ENCODE data around the gene CSMD2. TPM values are rescaled to one million over a fixed set of nuclear protein-coding genes. Genes with fewer than 3 reads are reported as not detected.

CSMD2 gene
- total and polyA plus RNA-seq, 2 experiments from 2014 or later = 5.3 to 16.6 TPM

DNA sequence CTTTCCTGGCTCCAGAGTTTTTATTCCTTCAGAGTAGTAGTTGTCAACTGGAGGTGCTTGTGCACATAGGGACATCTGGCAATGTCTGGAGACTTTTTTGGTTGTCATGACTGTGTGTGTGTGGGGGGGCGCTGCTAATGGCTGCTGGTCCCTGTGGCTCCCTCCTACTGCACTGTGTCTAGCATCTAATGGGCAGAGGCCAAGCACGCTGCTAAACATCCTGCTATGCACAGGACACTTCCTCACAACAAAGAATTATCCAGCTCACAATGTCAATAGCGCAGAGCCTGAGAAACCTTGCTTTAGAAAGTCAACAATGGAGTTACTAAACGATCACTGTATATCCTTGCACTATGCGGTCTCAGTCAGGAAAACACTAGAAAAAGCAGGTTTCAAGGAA lies 320.9 kb downstream of the CSMD2 start:
- no peak for DNase-seq (ENCODE audit: low spot score)
- H3K27me3 Mint-ChIP-seq (ENCODE audit: insufficient read depth, low read depth, poor library complexity) = peaks cover 2% of the 10 kb centered on the region
- H3K9me3 Mint-ChIP-seq = peaks cover 4% of the 10 kb centered on the region; the same call in 1 of the 3 replicates
- peaks cover 9% of the 10 kb centered on the region; the same call in 1 of the 2 replicates for H3K4me1 ChIP-seq (ENCODE audit: insufficient read depth)
- H3F3A ChIP-seq (replicated peaks; ENCODE audit: low read depth) = no peaks in the 10 kb centered on the region
- TF ChIP-seq EZH2 (IDR thresholded peaks at IDR 0.05; ENCODE audit: low read depth, unreplicated experiment) (no peak), NANOG (IDR thresholded peaks at IDR 0.05; ENCODE audit: borderline replicate concordance) (no peak), ZNF331 (CRISPR knock-in tag; IDR thresholded peaks at IDR 0.05; ENCODE audit: low read depth) (no peak), ZNF114 (CRISPR knock-in tag; IDR thresholded peaks at IDR 0.05) (no peak), CREB1 (CRISPR knock-in tag; IDR thresholded peaks at IDR 0.05; ENCODE audit: low read depth) (no peak), STAT1 (IDR thresholded peaks at IDR 0.05; ENCODE audit: unreplicated experiment) (no peak), EZH2phosphoT487 (IDR thresholded peaks at IDR 0.05; ENCODE audit: unreplicated experiment) (no peak), JUNB (IDR thresholded peaks at IDR 0.05; ENCODE audit: unreplicated experiment) (no peak), POLR2AphosphoS5 (IDR thresholded peaks at IDR 0.05; ENCODE audit: low read depth) (no peak)
- TF ChIP-seq, protein P1, sequence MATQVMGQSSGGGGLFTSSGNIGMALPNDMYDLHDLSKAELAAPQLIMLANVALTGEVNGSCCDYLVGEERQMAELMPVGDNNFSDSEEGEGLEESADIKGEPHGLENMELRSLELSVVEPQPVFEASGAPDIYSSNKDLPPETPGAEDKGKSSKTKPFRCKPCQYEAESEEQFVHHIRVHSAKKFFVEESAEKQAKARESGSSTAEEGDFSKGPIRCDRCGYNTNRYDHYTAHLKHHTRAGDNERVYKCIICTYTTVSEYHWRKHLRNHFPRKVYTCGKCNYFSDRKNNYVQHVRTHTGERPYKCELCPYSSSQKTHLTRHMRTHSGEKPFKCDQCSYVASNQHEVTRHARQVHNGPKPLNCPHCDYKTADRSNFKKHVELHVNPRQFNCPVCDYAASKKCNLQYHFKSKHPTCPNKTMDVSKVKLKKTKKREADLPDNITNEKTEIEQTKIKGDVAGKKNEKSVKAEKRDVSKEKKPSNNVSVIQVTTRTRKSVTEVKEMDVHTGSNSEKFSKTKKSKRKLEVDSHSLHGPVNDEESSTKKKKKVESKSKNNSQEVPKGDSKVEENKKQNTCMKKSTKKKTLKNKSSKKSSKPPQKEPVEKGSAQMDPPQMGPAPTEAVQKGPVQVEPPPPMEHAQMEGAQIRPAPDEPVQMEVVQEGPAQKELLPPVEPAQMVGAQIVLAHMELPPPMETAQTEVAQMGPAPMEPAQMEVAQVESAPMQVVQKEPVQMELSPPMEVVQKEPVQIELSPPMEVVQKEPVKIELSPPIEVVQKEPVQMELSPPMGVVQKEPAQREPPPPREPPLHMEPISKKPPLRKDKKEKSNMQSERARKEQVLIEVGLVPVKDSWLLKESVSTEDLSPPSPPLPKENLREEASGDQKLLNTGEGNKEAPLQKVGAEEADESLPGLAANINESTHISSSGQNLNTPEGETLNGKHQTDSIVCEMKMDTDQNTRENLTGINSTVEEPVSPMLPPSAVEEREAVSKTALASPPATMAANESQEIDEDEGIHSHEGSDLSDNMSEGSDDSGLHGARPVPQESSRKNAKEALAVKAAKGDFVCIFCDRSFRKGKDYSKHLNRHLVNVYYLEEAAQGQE (IDR thresholded peaks at IDR 0.05; ENCODE audit: unreplicated experiment) = no peak
- TF ChIP-seq, protein P2, sequence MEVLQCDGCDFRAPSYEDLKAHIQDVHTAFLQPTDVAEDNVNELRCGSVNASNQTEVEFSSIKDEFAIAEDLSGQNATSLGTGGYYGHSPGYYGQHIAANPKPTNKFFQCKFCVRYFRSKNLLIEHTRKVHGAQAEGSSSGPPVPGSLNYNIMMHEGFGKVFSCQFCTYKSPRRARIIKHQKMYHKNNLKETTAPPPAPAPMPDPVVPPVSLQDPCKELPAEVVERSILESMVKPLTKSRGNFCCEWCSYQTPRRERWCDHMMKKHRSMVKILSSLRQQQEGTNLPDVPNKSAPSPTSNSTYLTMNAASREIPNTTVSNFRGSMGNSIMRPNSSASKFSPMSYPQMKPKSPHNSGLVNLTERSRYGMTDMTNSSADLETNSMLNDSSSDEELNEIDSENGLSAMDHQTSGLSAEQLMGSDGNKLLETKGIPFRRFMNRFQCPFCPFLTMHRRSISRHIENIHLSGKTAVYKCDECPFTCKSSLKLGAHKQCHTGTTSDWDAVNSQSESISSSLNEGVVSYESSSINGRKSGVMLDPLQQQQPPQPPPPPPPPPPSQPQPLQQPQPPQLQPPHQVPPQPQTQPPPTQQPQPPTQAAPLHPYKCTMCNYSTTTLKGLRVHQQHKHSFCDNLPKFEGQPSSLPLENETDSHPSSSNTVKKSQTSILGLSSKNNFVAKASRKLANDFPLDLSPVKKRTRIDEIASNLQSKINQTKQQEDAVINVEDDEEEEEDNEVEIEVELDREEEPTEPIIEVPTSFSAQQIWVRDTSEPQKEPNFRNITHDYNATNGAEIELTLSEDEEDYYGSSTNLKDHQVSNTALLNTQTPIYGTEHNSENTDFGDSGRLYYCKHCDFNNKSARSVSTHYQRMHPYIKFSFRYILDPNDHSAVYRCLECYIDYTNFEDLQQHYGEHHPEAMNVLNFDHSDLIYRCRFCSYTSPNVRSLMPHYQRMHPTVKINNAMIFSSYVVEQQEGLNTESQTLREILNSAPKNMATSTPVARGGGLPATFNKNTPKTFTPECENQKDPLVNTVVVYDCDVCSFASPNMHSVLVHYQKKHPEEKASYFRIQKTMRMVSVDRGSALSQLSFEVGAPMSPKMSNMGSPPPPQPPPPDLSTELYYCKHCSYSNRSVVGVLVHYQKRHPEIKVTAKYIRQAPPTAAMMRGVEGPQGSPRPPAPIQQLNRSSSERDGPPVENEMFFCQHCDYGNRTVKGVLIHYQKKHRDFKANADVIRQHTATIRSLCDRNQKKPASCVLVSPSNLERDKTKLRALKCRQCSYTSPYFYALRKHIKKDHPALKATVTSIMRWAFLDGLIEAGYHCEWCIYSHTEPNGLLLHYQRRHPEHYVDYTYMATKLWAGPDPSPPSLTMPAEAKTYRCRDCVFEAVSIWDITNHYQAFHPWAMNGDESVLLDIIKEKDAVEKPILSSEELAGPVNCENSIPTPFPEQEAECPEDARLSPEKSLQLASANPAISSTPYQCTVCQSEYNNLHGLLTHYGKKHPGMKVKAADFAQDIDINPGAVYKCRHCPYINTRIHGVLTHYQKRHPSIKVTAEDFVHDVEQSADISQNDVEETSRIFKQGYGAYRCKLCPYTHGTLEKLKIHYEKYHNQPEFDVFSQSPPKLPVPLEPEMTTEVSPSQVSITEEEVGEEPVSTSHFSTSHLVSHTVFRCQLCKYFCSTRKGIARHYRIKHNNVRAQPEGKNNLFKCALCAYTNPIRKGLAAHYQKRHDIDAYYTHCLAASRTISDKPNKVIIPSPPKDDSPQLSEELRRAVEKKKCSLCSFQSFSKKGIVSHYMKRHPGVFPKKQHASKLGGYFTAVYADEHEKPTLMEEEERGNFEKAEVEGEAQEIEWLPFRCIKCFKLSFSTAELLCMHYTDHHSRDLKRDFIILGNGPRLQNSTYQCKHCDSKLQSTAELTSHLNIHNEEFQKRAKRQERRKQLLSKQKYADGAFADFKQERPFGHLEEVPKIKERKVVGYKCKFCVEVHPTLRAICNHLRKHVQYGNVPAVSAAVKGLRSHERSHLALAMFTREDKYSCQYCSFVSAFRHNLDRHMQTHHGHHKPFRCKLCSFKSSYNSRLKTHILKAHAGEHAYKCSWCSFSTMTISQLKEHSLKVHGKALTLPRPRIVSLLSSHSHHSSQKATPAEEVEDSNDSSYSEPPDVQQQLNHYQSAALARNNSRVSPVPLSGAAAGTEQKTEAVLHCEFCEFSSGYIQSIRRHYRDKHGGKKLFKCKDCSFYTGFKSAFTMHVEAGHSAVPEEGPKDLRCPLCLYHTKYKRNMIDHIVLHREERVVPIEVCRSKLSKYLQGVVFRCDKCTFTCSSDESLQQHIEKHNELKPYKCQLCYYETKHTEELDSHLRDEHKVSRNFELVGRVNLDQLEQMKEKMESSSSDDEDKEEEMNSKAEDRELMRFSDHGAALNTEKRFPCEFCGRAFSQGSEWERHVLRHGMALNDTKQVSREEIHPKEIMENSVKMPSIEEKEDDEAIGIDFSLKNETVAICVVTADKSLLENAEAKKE (CRISPR knock-in tag; IDR thresholded peaks at IDR 0.05) = no peak
- TF ChIP-seq, protein P3, sequence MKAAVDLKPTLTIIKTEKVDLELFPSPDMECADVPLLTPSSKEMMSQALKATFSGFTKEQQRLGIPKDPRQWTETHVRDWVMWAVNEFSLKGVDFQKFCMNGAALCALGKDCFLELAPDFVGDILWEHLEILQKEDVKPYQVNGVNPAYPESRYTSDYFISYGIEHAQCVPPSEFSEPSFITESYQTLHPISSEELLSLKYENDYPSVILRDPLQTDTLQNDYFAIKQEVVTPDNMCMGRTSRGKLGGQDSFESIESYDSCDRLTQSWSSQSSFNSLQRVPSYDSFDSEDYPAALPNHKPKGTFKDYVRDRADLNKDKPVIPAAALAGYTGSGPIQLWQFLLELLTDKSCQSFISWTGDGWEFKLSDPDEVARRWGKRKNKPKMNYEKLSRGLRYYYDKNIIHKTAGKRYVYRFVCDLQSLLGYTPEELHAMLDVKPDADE (IDR thresholded peaks at IDR 0.05) = no peak
- TF ChIP-seq, protein P4, sequence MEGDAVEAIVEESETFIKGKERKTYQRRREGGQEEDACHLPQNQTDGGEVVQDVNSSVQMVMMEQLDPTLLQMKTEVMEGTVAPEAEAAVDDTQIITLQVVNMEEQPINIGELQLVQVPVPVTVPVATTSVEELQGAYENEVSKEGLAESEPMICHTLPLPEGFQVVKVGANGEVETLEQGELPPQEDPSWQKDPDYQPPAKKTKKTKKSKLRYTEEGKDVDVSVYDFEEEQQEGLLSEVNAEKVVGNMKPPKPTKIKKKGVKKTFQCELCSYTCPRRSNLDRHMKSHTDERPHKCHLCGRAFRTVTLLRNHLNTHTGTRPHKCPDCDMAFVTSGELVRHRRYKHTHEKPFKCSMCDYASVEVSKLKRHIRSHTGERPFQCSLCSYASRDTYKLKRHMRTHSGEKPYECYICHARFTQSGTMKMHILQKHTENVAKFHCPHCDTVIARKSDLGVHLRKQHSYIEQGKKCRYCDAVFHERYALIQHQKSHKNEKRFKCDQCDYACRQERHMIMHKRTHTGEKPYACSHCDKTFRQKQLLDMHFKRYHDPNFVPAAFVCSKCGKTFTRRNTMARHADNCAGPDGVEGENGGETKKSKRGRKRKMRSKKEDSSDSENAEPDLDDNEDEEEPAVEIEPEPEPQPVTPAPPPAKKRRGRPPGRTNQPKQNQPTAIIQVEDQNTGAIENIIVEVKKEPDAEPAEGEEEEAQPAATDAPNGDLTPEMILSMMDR (conservative IDR thresholded peaks at IDR 0.05; ENCODE audit: low read depth in 2 of 2) = no peak; a peak in 1 of 4 replicates
- no peak for ATAC-seq
- no peak overlapping the region for H3K27ac Mint-ChIP-seq
- no peak overlapping the region for H2AFZ ChIP-seq
- no peaks in the 10 kb centered on the region for H3K79me2 ChIP-seq (replicated peaks; ENCODE audit: insufficient read depth)
- no peak overlapping the region for H3K27ac ChIP-seq (ENCODE audit: low read depth)
- peaks cover 17% of the 10 kb centered on the region for H3K4me1 Mint-ChIP-seq
- H3K4me3 Mint-ChIP-seq = no peak overlapping the region
- H4K20me1 ChIP-seq (replicated peaks; ENCODE audit: insufficient read depth) = no peaks in the 10 kb centered on the region; the same call in 1 of the 2 replicates
- H3K9me2 ChIP-seq (ENCODE audit: insufficient read depth) = no peaks in the 10 kb centered on the region
- no peaks in the 10 kb centered on the region; the same call in 1 of the 2 replicates for H3K36me3 ChIP-seq (ENCODE audit: insufficient read depth)
- peaks cover 20% of the 10 kb centered on the region for H3K36me3 Mint-ChIP-seq (ENCODE audit: low read depth)
- no peaks in the 10 kb centered on the region for H3K27me3 ChIP-seq (ENCODE audit: insufficient read depth)
- no peak overlapping the region for H3K4me3 ChIP-seq
- H3K4me2 ChIP-seq = no peak overlapping the region
